PC-9 (cell line): ENCODE data around the gene QTRT2. TPM values are rescaled to one million over a fixed set of nuclear protein-coding genes. Genes with fewer than 3 reads are reported as not detected.

ENCODE experiments used
- BruUV-seq: library from RNA; stranded (reverse); fragments of 400-500 nt; replicated peaks from 2 replicates; lab custom pipeline; 2021; lab: Mats Ljungman, UMichigan
- CTCF ChIA-PET: fragments of 300-600 bp; sonication (Branson Sonifier 250); formaldehyde crosslinking; loops from one replicate; lab custom pipeline; 2022; ENCODE audit warnings: antibody characterized with exemption; lab: Charles Lee
- POLR2A ChIA-PET: fragments of 300-600 bp; sonication (Branson Sonifier 250); formaldehyde crosslinking; loops from one replicate; lab custom pipeline; 2022; ENCODE audit warnings: antibody characterized with exemption; ENCODE audit not compliant: unreplicated experiment; lab: Charles Lee
- DNase-seq, 2 experiments: peaks; one replicate each; pipeline versions ENCODE4 v3.0.0 to v3.0.0-alpha.2; 2015 to 2022; ENCODE audit warnings: mixed read lengths in 1 of 2
- H2AFZ ChIP-seq: fragments of 200-600 bp; sonication (generic); 2 replicates; pipeline ENCODE4 v1.8.1; 2017; ENCODE audit warnings: antibody characterized with exemption
- H3F3A ChIP-seq: fragments of 200-600 bp; sonication (generic); 2 replicates; pipeline ENCODE4 v1.8.1; 2017; ENCODE audit warnings: antibody characterized with exemption, mild to moderate bottlenecking, low read depth; ENCODE audit not compliant: insufficient read depth
- H3K27ac ChIP-seq: fragments of 200-600 bp; sonication (generic); 2 replicates; pipeline ENCODE4 v1.6.1; 2016; ENCODE audit warnings: mixed run types
- H3K27me3 ChIP-seq: fragments of 200-600 bp; sonication (generic); 2 replicates; pipeline ENCODE4 v1.6.1; 2016; ENCODE audit warnings: low read depth, mixed run types; ENCODE audit not compliant: insufficient read depth
- H3K36me3 ChIP-seq: fragments of 200-600 bp; sonication (generic); 2 replicates; pipeline ENCODE4 v1.6.1; 2016; ENCODE audit warnings: low read depth, mixed run types
- H3K4me1 ChIP-seq: fragments of 200-600 bp; sonication (generic); replicated peaks from 2 replicates; pipeline ENCODE4 v1.6.1; 2016; ENCODE audit warnings: mixed run types; ENCODE audit not compliant: insufficient read depth
- H3K4me2 ChIP-seq: fragments of 200-600 bp; sonication (generic); 2 replicates; pipeline ENCODE4 v1.6.1; 2017; ENCODE audit warnings: mixed run types
- H3K4me3 ChIP-seq: fragments of 200-600 bp; sonication (generic); 2 replicates; pipeline ENCODE4 v1.6.1; 2016; ENCODE audit warnings: mixed run types
- H3K79me2 ChIP-seq: fragments of 200-600 bp; sonication (generic); 2 replicates; pipeline ENCODE4 v1.6.1; 2017; ENCODE audit warnings: low read depth, mixed run types
- H3K9me2 ChIP-seq: fragments of 200-600 bp; sonication (generic); 2 replicates; pipeline ENCODE4 v1.8.1; 2017; ENCODE audit warnings: mild to moderate bottlenecking; ENCODE audit not compliant: insufficient read depth
- H3K9me3 ChIP-seq: fragments of 200-600 bp; sonication (generic); 2 replicates; pipeline ENCODE4 v1.8.1; 2016; ENCODE audit warnings: low read depth; ENCODE audit not compliant: insufficient read depth
- H4K20me1 ChIP-seq: fragments of 200-600 bp; sonication (generic); 2 replicates; pipeline ENCODE4 v1.8.1; 2017; ENCODE audit not compliant: insufficient read depth
- EZH2 ChIP-seq: fragments of 200-600 bp; sonication (generic); IDR thresholded peaks from 2 replicates; pipeline ENCODE4 v1.8.0; 2017; ENCODE audit warnings: antibody characterized with exemption, low read depth
- intact Hi-C: fragments of 100-400 bp; cut with micrococcal nuclease; formaldehyde crosslinking; loops from one replicate; pipeline ENCODE4 v1.10.0; 2022; ENCODE audit not compliant: unreplicated experiment
- total RNA-seq: library from RNA; stranded (reverse); gene quantifications from 2 replicates; pipeline ENCODE4 v1.2.3, GENCODE V29; 2021
- TF ChIP-seq, protein P1 (sequence below): fragments of 200-600 bp; sonication (generic); conservative IDR thresholded peaks from 2 replicates; pipeline ENCODE4 v1.6.1; 2017; ENCODE audit warnings: mixed run types, antibody characterized with exemption, mild to moderate bottlenecking, moderate library complexity

The QTRT2 gene
- total RNA-seq, 1 experiment from 2014 or later: 30.4 TPM

GRCh38 chr3:114132500-114132899 lies 76.0 kb downstream of the QTRT2 start:
- H3F3A ChIP-seq: no peaks in the 10 kb centered on the region
- ChIA-PET CTCF (no interaction called here), POLR2A (no interaction called here)
- H3K4me2 ChIP-seq: no peak overlapping the region
- peaks cover 4% of the 10 kb centered on the region; the same call in 1 of the 2 replicates for H3K9me2 ChIP-seq
- H3K27ac ChIP-seq: no peak overlapping the region
- no peak overlapping the region for H2AFZ ChIP-seq
- no peaks in the 10 kb centered on the region for H4K20me1 ChIP-seq
- no peaks in the 10 kb centered on the region for H3K9me3 ChIP-seq
- intact Hi-C loops: no loop called here
- H3K27me3 ChIP-seq: no peaks in the 10 kb centered on the region
- BruUV-seq: no TSS peak
- no peaks in the 10 kb centered on the region for H3K79me2 ChIP-seq
- TF ChIP-seq, protein P1, sequence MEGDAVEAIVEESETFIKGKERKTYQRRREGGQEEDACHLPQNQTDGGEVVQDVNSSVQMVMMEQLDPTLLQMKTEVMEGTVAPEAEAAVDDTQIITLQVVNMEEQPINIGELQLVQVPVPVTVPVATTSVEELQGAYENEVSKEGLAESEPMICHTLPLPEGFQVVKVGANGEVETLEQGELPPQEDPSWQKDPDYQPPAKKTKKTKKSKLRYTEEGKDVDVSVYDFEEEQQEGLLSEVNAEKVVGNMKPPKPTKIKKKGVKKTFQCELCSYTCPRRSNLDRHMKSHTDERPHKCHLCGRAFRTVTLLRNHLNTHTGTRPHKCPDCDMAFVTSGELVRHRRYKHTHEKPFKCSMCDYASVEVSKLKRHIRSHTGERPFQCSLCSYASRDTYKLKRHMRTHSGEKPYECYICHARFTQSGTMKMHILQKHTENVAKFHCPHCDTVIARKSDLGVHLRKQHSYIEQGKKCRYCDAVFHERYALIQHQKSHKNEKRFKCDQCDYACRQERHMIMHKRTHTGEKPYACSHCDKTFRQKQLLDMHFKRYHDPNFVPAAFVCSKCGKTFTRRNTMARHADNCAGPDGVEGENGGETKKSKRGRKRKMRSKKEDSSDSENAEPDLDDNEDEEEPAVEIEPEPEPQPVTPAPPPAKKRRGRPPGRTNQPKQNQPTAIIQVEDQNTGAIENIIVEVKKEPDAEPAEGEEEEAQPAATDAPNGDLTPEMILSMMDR: no peak
- no peak for TF ChIP-seq EZH2
- no peak for DNase-seq
- no peak overlapping the region for H3K4me3 ChIP-seq
- no peaks in the 10 kb centered on the region for H3K4me1 ChIP-seq
- no peaks in the 10 kb centered on the region for H3K36me3 ChIP-seq

DNA sequence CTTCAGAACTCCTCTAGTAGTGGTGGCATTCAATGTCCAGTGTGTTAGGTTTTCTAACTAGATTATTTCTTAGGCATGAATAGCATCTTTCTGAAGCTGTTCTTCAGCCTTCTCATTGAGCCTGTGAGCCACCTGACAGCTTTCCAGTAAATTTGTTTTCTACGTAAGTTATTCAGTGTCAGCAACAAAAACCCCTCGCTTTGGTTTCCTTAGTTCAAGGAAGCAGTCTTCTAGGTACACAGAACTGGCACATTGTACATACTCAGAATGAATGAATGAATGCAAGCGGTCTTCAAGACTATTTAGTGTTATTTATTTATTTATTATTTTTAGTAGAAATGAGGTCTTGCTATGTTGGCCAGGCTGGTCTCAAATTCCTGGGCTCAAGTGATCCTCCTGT lies 77.4 kb downstream of the QTRT2 start:
- TF ChIP-seq, protein P1: no peak
- no peak for TF ChIP-seq EZH2
- H3K27me3 ChIP-seq: no peaks in the 10 kb centered on the region; the same call in 1 of the 2 replicates
- no peaks in the 10 kb centered on the region for H3F3A ChIP-seq
- H3K4me3 ChIP-seq: no peak overlapping the region
- ChIA-PET POLR2A (no interaction called here), CTCF (no interaction called here)
- no peak for DNase-seq
- no peak overlapping the region for H3K4me2 ChIP-seq
- H3K9me3 ChIP-seq: no peaks in the 10 kb centered on the region
- intact Hi-C loops: no loop called here
- H4K20me1 ChIP-seq: no peaks in the 10 kb centered on the region
- H3K4me1 ChIP-seq: no peaks in the 10 kb centered on the region
- no peak overlapping the region for H3K27ac ChIP-seq
- H3K36me3 ChIP-seq: no peaks in the 10 kb centered on the region
- no TSS peak for BruUV-seq
- H3K79me2 ChIP-seq: no peaks in the 10 kb centered on the region
- peaks cover 4% of the 10 kb centered on the region; the same call in 1 of the 2 replicates for H3K9me2 ChIP-seq
- no peak overlapping the region for H2AFZ ChIP-seq

Other genes starting within 250 kb of the QTRT2 start
- gene GRAMD1C, start 217.9 kb upstream of the QTRT2 start, total RNA-seq: 14.7 and 15.7 TPM in 2 replicates
- 17.5 and 20.9 TPM in 2 replicates for gene ZDHHC23, start 108.7 kb upstream of the QTRT2 start, total RNA-seq
- 11.0 and 13.2 TPM in 2 replicates for gene CCDC191, start 211 bp upstream of the QTRT2 start, total RNA-seq
- gene DRD3, start 122.3 kb downstream of the QTRT2 start, total RNA-seq: not detected in 2 replicates
- not detected in 2 replicates for gene ZNF80, start 180.8 kb downstream of the QTRT2 start, total RNA-seq
- gene TIGIT, start 237.3 kb downstream of the QTRT2 start, total RNA-seq: not detected in 2 replicates